Retinal pigment epithelial cell (primary cell): Measurements from ENCODE around the gene PRCC.

Source experiments
- DNase-seq: peaks from one replicate; pipeline ENCODE4 v3.0.0-alpha.2; 2010; ENCODE audit warnings: low read depth
- H3K4me3 ChIP-seq: 2 replicates; pipeline ENCODE4 v1.5.1; 2011; ENCODE audit warnings: mild to moderate bottlenecking, low read length, control low read depth, moderate library complexity
- CTCF ChIP-seq: conservative IDR thresholded peaks from 2 replicates; pipeline ENCODE4 v1.5.1; 2011; ENCODE audit warnings: low read depth, low read length, control low read depth, inconsistent platforms

Gene PRCC

GRCh38 chr1:156775799-156776198 lies 8.5 kb downstream of the PRCC start:
- TF ChIP-seq CTCF = no peak
- no peak for DNase-seq
- H3K4me3 ChIP-seq = no peak overlapping the region

GRCh38 chr1:156776942-156777341 lies 9.6 kb downstream of the PRCC start:
- no peak overlapping the region for H3K4me3 ChIP-seq
- DNase-seq = no peak
- no peak for TF ChIP-seq CTCF

- H3K4me3 ChIP-seq = no peak overlapping the region
- no peak for TF ChIP-seq CTCF
- no peak for DNase-seq
These were observed 10.2 kb downstream of the PRCC start for GRCh38 chr1:156777573-156777972.

- H3K4me3 ChIP-seq = no peak overlapping the region
- no peak for DNase-seq
- TF ChIP-seq CTCF = no peak
These were observed 14.4 kb downstream of the PRCC start for GRCh38 chr1:156781585-156782186.

GRCh38 chr1:156785458-156785857 lies 18.1 kb downstream of the PRCC start:
- TF ChIP-seq CTCF = no peak
- DNase-seq = no peak

GRCh38 chr1:156786640-156787039 lies 19.3 kb downstream of the PRCC start:
- TF ChIP-seq CTCF = no peak
- DNase-seq = no peak
- H3K4me3 ChIP-seq = no peak overlapping the region

More at GRCh38 chr1:156785458-156785857, 18.1 kb downstream of the PRCC start:
- H3K4me3 ChIP-seq = no peak overlapping the region

- no peak for TF ChIP-seq CTCF
- no peak overlapping the region for H3K4me3 ChIP-seq
- DNase-seq = no peak
These were observed 20.8 kb downstream of the PRCC start for GRCh38 chr1:156788136-156788535.
